LNCAP (cell line): Measurements from ENCODE around the gene DEDD.

ENCODE experiments used
- CTCF ChIP-seq: fragments of 450-650 bp; IDR thresholded peaks from 2 replicates; pipeline ENCODE4 v1.5.1; 2017; ENCODE audit warnings: mild to moderate bottlenecking

Gene DEDD

GRCh38 chr1:161100556-161100955 is 31.9 kb downstream of the DEDD start:
- no peak for TF ChIP-seq CTCF

GRCh38 chr1:161099090-161099802 is 33.2 kb downstream of the DEDD start:
- TF ChIP-seq CTCF, result no peak

- TF ChIP-seq CTCF, result no peak
Measured at GRCh38 chr1:161098210-161099068, 34.0 kb downstream of the DEDD start, which contains the start of gene KLHDC9. TSS of gene KLHDC9 (plus strand) at chr1:161098361. CDS start at chr1:161098536, 175 bp downstream.

- TF ChIP-seq CTCF, result no peak
Measured at GRCh38 chr1:161096530-161096929, 35.9 kb downstream of the DEDD start.

GRCh38 chr1:161096015-161096414 is 36.5 kb downstream of the DEDD start:
- TF ChIP-seq CTCF, result no peak

- no peak for TF ChIP-seq CTCF
Measured at GRCh38 chr1:161095230-161095629, 37.2 kb downstream of the DEDD start.

GRCh38 chr1:161094481-161094880 is 38.0 kb downstream of the DEDD start:
- no peak for TF ChIP-seq CTCF
